Skin epidermis (tissue), 12 donors: ENCODE measurements around the gene ADGRL1.
A peak's percentile ranks its signal among the peaks of the same experiment; 100 is the strongest.
"Not testable (repeated sequence)": the region's sequence is repeated elsewhere in the genome, so short reads cannot be mapped to it uniquely, and the experiment has no call there.

Experiments used
- H3K27ac ChIP-seq, 21 experiments: fragments of 200-600 bp; sonication (generic) in 11 of 21; one replicate each; pipeline ENCODE4 v1.5.0; 2020; ENCODE audit warnings: mild to moderate bottlenecking in 3 of 21, inconsistent platforms in 2 of 21, moderate library complexity in 2 of 21
- H3K4me3 ChIP-seq, 7 experiments: fragments of 200-600 bp; sonication (generic) in 2 of 7; one replicate each; pipeline ENCODE4 v1.5.0; 2020; ENCODE audit warnings: inconsistent platforms in 2 of 7, mild to moderate bottlenecking in 2 of 7, moderate library complexity in 1 of 7

Gene ADGRL1

GRCh38 chr19:14222886-14223285 lies 16.9 kb upstream of the ADGRL1 start:
- no peak overlapping the region for H3K27ac ChIP-seq
- H3K4me3 ChIP-seq, result no peak overlapping the region

- H3K27ac ChIP-seq, H3K4me3 ChIP-seq: not testable (repeated sequence)
These were observed 15.4 kb upstream of the ADGRL1 start for GRCh38 chr19:14221345-14221744.

- Histone ChIP-seq H3K4me3 (no peak overlapping the region), H3K27ac (no peak overlapping the region)
These were observed 12.8 kb upstream of the ADGRL1 start for GRCh38 chr19:14218620-14219330.

- H3K27ac ChIP-seq, H3K4me3 ChIP-seq: not testable (repeated sequence)
These were observed 11.9 kb upstream of the ADGRL1 start for GRCh38 chr19:14217886-14218285.

GRCh38 chr19:14214580-14214979 lies 8.6 kb upstream of the ADGRL1 start:
- Histone ChIP-seq H3K27ac (no peak overlapping the region), H3K4me3 (no peak overlapping the region)

- H3K27ac ChIP-seq, H3K4me3 ChIP-seq: not testable (repeated sequence)
These were observed 4.2 kb upstream of the ADGRL1 start for GRCh38 chr19:14210182-14210581.

GRCh38 chr19:14209401-14209800 lies 3.4 kb upstream of the ADGRL1 start:
- peak overlapping the region in 1 of 7 experiments; percentile 21 for H3K4me3 ChIP-seq
- H3K27ac ChIP-seq, result not testable (repeated sequence)

GRCh38 chr19:14208496-14208895 lies 2.5 kb upstream of the ADGRL1 start:
- not testable (repeated sequence) for H3K4me3 ChIP-seq, H3K27ac ChIP-seq

GRCh38 chr19:14207796-14208195 lies 1.8 kb upstream of the ADGRL1 start:
- peak overlapping the region in 5 of 7 experiments; percentile 37 to 69 (median 47) for H3K4me3 ChIP-seq
- H3K27ac ChIP-seq, result peak overlapping the region in 3 of 21 experiments; percentile 26 to 69 (median 55)

- H3K4me3 ChIP-seq, result peak overlapping the region; percentile 32 to 69 (median 40)
- H3K27ac ChIP-seq, result peak overlapping the region in 19 of 21 experiments; percentile 26 to 84 (median 71)
These were observed 1.1 kb upstream of the ADGRL1 start for GRCh38 chr19:14206737-14207726.

GRCh38 chr19:14206308-14206707 lies 339 bp upstream of the ADGRL1 start:
- peak overlapping the region in 3 of 21 experiments; percentile 40 to 71 (median 71) for H3K27ac ChIP-seq
- peak overlapping the region; percentile 35 to 69 (median 50) for H3K4me3 ChIP-seq

- Histone ChIP-seq H3K27ac (peak overlapping the region in 5 of 21 experiments; percentile 45 to 71 (median 63)), H3K4me3 (peak overlapping the region; percentile 35 to 69 (median 50))
These were observed 1.1 kb downstream of the ADGRL1 start for GRCh38 chr19:14204676-14205451.

- peak overlapping the region in 1 of 7 experiments; percentile 69 for H3K4me3 ChIP-seq
- H3K27ac ChIP-seq, result not testable (repeated sequence)
These were observed 1.8 kb downstream of the ADGRL1 start for GRCh38 chr19:14204219-14204618.

- not testable (repeated sequence) for H3K4me3 ChIP-seq, H3K27ac ChIP-seq
These were observed 2.2 kb downstream of the ADGRL1 start for GRCh38 chr19:14203788-14204187.

- Histone ChIP-seq H3K27ac (no peak overlapping the region), H3K4me3 (no peak overlapping the region)
These were observed 2.8 kb downstream of the ADGRL1 start for GRCh38 chr19:14203177-14203576.

GRCh38 chr19:14201481-14201880 lies 4.5 kb downstream of the ADGRL1 start:
- not testable (repeated sequence) for H3K4me3 ChIP-seq, H3K27ac ChIP-seq

GRCh38 chr19:14200147-14200841 lies 5.7 kb downstream of the ADGRL1 start:
- not testable (repeated sequence) for H3K4me3 ChIP-seq, H3K27ac ChIP-seq

- no peak overlapping the region for H3K27ac ChIP-seq
- no peak overlapping the region for H3K4me3 ChIP-seq
These were observed 7.3 kb downstream of the ADGRL1 start for GRCh38 chr19:14198384-14199376.
